Lung (tissue), 12 donors: Measurements from ENCODE around the gene HOXC9. TPM values are rescaled to one million over a fixed set of nuclear protein-coding genes. Genes with fewer than 3 reads are reported as not detected.

Source experiments
- ATAC-seq: fragments of 200-7000 bp; cut with Tn5 transposase; one replicate; pipeline ENCODE4 v1.9.1; 2020; ENCODE audit warnings: moderate number of reproducible peaks; ENCODE audit not compliant: insufficient read depth, low FRiP score
- DNase-seq, 3 donors: peaks; one replicate each; pipeline ENCODE4 v3.0.0-alpha.2; 2013 to 2017
- H3K27ac ChIP-seq, 2 donors: one replicate each; pipeline ENCODE4 v1.5.1; 2013; ENCODE audit warnings: mild to moderate bottlenecking in 2 of 2, moderate library complexity in 2 of 2, control low read depth in 1 of 2, inconsistent platforms in 1 of 2, low read depth in 1 of 2, low read length in 1 of 2
- H3K27me3 ChIP-seq, 3 donors: one replicate each; pipeline ENCODE4 v1.5.1; 2013; ENCODE audit warnings: low read length in 2 of 3; ENCODE audit not compliant: control insufficient read depth in 3 of 3, insufficient read depth in 3 of 3
- H3K36me3 ChIP-seq, 4 donors: one replicate each; pipeline ENCODE4 v1.5.1; 2013; ENCODE audit warnings: low read length in 4 of 4, mild to moderate bottlenecking in 1 of 4, moderate library complexity in 1 of 4; ENCODE audit not compliant: control insufficient read depth in 4 of 4, insufficient read depth in 4 of 4
- H3K4me1 ChIP-seq, 5 donors: one replicate each; pipeline ENCODE4 v1.5.1; 2013; ENCODE audit warnings: low read length in 5 of 5, mild to moderate bottlenecking in 2 of 5, moderate library complexity in 1 of 5; ENCODE audit not compliant: control insufficient read depth in 5 of 5, insufficient read depth in 5 of 5
- H3K4me3 ChIP-seq: one replicate; pipeline ENCODE4 v1.5.1; 2013; ENCODE audit warnings: mild to moderate bottlenecking, control low read depth, moderate library complexity
- H3K9ac ChIP-seq, 2 donors: one replicate each; pipeline ENCODE4 v1.5.1; 2013; ENCODE audit warnings: low read length in 2 of 2, control low read depth in 1 of 2; ENCODE audit not compliant: insufficient read depth in 1 of 2
- H3K9me3 ChIP-seq, 4 donors: one replicate each; pipeline ENCODE4 v1.5.1; 2013; ENCODE audit warnings: low read length in 3 of 4, mild to moderate bottlenecking in 1 of 4, moderate library complexity in 1 of 4; ENCODE audit not compliant: control insufficient read depth in 4 of 4, insufficient read depth in 3 of 4
- WGBS, 2 donors: extraction: QIAGEN DNeasy Blood & Tissue Kit; methylation state at CpG; one replicate each; pipeline ENCODE4 v1.1.7; 2013; 5-methylcytosine and 5-hydroxymethylcytosine counted together
- polyA plus RNA-seq, 2 donors: library from polyadenylated mRNA; stranded (reverse); fragments of 200-250 nt; gene quantifications; one replicate each; pipeline ENCODE4 v1.2.1, GENCODE V29; 2013
- total RNA-seq, 2 donors: library from RNA; depleted of rRNA in 1 of 2; stranded (reverse); fragments of >200 nt in 1 of 2; gene quantifications; one replicate each; pipeline ENCODE4 v1.2.1, GENCODE V29; 2014 to 2021
- TF ChIP-seq, protein P1 (sequence below): IDR thresholded peaks from 2 replicates; pipeline ENCODE4 v1.5.1; 2012; ENCODE audit warnings: mild to moderate bottlenecking; ENCODE audit errors: control extremely low read depth, extremely low read depth
- donor health status: control.
- donor health status: control.
- donor health status: Bipolar disorder and iron deficiency.
- donor health status: healthy.
- donor health status: DM: yes; HTN: yes; CAD: no.

The HOXC9 gene
- total and polyA plus RNA-seq, 4 donors: 0.08 to 0.18 TPM; not detected in 2

DNA sequence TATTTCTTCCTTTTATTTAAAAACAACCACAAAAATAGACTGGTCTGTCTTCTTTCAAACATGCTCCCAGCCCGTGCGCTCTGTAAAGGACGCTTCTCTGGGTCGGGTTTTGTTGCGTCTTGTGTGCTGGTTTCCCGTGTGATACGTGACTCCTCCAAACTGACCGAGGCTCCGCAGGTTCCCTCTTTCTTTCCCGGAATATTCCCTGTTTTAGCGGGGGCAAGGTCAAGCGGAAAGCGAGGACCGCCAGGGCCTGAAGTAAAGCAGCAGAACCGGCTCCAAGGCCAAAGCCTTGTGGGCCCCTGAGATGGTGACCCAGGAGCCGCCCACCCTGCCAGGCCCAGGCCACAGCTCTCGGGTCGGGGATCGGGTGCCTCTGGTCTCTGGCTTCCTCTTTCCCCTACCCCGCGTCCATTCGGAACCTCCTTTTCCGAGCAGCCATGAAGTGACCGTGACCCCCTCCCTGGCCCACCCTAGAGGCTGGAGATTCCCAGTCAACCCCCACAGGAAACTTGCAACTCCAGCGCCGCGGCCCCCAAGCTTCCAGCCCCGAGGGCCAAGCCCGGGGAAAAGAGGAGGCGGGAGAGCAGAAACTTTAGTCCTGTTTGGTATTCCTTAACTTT, 15.9 kb upstream of the HOXC9 start:
- peaks cover 0 to 17% (median 10%) of the 10 kb centered on the region in 5 donors for H3K4me1 ChIP-seq
- H3K36me3 ChIP-seq: no peaks in the 10 kb centered on the region
- DNase-seq: no peak
- H3K27me3 ChIP-seq: peaks cover 32 to 98% (median 90%) of the 10 kb centered on the region in 3 donors
- ATAC-seq: no peak
- 2 to 6% methylated on average over 29 to 30 of the region's 30 CpGs for WGBS, 2 donors
- TF ChIP-seq, protein P1, sequence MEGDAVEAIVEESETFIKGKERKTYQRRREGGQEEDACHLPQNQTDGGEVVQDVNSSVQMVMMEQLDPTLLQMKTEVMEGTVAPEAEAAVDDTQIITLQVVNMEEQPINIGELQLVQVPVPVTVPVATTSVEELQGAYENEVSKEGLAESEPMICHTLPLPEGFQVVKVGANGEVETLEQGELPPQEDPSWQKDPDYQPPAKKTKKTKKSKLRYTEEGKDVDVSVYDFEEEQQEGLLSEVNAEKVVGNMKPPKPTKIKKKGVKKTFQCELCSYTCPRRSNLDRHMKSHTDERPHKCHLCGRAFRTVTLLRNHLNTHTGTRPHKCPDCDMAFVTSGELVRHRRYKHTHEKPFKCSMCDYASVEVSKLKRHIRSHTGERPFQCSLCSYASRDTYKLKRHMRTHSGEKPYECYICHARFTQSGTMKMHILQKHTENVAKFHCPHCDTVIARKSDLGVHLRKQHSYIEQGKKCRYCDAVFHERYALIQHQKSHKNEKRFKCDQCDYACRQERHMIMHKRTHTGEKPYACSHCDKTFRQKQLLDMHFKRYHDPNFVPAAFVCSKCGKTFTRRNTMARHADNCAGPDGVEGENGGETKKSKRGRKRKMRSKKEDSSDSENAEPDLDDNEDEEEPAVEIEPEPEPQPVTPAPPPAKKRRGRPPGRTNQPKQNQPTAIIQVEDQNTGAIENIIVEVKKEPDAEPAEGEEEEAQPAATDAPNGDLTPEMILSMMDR: no peak
- peaks cover 0 to 28% (median 0%) of the 10 kb centered on the region in 4 donors for H3K9me3 ChIP-seq
- H3K27ac ChIP-seq: no peak overlapping the region
- H3K4me3 ChIP-seq: no peak overlapping the region
- no peak overlapping the region for H3K9ac ChIP-seq

DNA sequence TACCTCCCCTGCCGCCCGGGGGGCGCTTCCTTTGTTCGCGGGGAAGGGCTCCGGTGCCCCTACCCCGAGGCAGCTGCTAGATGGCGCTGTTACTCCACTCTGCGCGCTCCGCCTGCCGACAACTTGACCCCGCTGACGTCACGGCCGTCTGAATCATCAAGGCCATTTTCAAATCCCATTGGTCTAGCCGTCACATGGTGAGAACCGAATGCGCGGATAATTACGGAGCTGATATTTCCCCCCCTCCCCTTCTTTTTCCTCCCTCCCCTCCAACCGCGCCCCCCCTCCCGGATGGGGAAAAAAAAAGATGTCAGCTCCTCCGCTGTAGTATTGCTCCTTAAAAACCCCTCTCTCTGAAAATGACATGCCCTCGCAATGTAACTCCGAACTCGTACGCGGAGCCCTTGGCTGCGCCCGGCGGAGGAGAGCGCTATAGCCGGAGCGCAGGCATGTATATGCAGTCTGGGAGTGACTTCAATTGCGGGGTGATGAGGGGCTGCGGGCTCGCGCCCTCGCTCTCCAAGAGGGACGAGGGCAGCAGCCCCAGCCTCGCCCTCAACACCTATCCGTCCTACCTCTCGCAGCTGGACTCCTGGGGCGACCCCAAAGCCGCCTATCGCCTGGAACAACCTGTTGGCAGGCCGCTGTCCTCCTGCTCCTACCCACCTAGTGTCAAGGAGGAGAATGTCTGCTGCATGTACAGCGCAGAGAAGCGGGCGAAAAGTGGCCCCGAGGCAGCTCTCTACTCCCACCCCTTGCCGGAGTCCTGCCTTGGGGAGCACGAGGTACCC, 14.9 kb upstream of the HOXC9 start, which contains the start of gene HOXC10:
TSS of gene HOXC10 (plus strand) at position 246 of the 791 bp plus-strand sequence. CDS start at position 360, 114 bp downstream.
- Histone ChIP-seq H3K36me3 (no peaks in the 10 kb centered on the region), H3K9ac (no peak within 1 kb of the TSS), H3K4me3 (no peak within 1 kb of the TSS), H3K9me3 (peaks cover 0 to 22% (median 0%) of the 10 kb centered on the region in 4 donors), H3K27me3 (peaks cover 32 to 98% (median 90%) of the 10 kb centered on the region in 3 donors), H3K4me1 (peaks cover 0 to 17% (median 10%) of the 10 kb centered on the region in 5 donors), H3K27ac (no peak within 1 kb of the TSS)
- DNase-seq (peak; percentile 89 to 92 (median 91)), ATAC-seq (no peak)
- whole genome bisulfite sequencing, 2 donors: 5 to 8% methylated on average over 51 to 55 of the region's 55 CpGs
- TF ChIP-seq, protein P1: no peak

DNA sequence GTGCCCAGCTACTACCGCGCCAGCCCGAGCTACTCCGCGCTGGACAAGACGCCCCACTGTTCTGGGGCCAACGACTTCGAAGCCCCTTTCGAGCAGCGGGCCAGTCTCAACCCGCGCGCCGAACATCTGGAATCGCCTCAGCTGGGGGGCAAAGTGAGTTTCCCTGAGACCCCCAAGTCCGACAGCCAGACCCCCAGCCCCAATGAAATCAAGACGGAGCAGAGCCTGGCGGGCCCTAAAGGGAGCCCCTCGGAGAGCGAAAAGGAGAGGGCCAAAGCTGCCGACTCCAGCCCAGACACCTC, 14.3 kb upstream of the HOXC9 start:
- Histone ChIP-seq H3K27me3 (peaks cover 32 to 98% (median 90%) of the 10 kb centered on the region in 3 donors), H3K27ac (no peak overlapping the region), H3K4me1 (peaks cover 0 to 17% (median 10%) of the 10 kb centered on the region in 5 donors), H3K9me3 (peaks cover 0 to 21% (median 0%) of the 10 kb centered on the region in 4 donors), H3K36me3 (no peaks in the 10 kb centered on the region), H3K9ac (no peak overlapping the region), H3K4me3 (no peak overlapping the region)
- no peak for ATAC-seq
- no peak for DNase-seq
- WGBS, 2 donors: 5 to 9% methylated on average over 21 of the region's 21 CpGs
- TF ChIP-seq, protein P1: no peak
